Hepatocyte (in vitro differentiated cells): ENCODE results near the gene OR2H1. TPM values are rescaled to one million over a fixed set of nuclear protein-coding genes. Genes with fewer than 3 reads are reported as not detected.
"Not testable (repeated sequence)": the region's sequence is repeated elsewhere in the genome, so short reads cannot be mapped to it uniquely, and the experiment has no call there.

Experiments
- DNase-seq: peaks from one replicate; pipeline ENCODE4 v3.0.0-alpha.2; 2016; ENCODE audit warnings: low spot score
- H2AFZ ChIP-seq: fragments of 200-600 bp; sonication (generic); 2 replicates; pipeline ENCODE4 v1.6.0; 2016; ENCODE audit warnings: antibody characterized with exemption, mild to moderate bottlenecking
- H3K27ac ChIP-seq: fragments of 200-600 bp; sonication (generic); 2 replicates; pipeline ENCODE4 v1.5.1; 2016; ENCODE audit warnings: mild to moderate bottlenecking
- H3K27me3 ChIP-seq: fragments of 200-600 bp; sonication (generic); 2 replicates; pipeline ENCODE4 v1.6.1; 2016
- H3K36me3 ChIP-seq: fragments of 200-600 bp; sonication (generic); replicated peaks from 2 replicates; pipeline ENCODE4 v1.5.1; 2016; ENCODE audit warnings: low read depth; ENCODE audit not compliant: insufficient read depth
- H3K4me1 ChIP-seq: fragments of 200-600 bp; sonication (generic); 2 replicates; pipeline ENCODE4 v1.5.1; 2016; ENCODE audit warnings: mild to moderate bottlenecking, moderate library complexity; ENCODE audit not compliant: insufficient read depth
- H3K4me2 ChIP-seq: fragments of 200-600 bp; sonication (generic); 2 replicates; pipeline ENCODE4 v1.6.0; 2016
- H3K4me3 ChIP-seq: fragments of 200-600 bp; sonication (generic); 2 replicates; pipeline ENCODE4 v1.5.1; 2016; ENCODE audit warnings: mild to moderate bottlenecking
- H3K79me2 ChIP-seq: fragments of 200-600 bp; sonication (generic); 2 replicates; pipeline ENCODE4 v1.6.0; 2017; ENCODE audit warnings: mild to moderate bottlenecking
- H3K9me2 ChIP-seq: fragments of 200-600 bp; sonication (generic); replicated peaks from 2 replicates; pipeline ENCODE4 v1.6.0; 2017; ENCODE audit warnings: mild to moderate bottlenecking; ENCODE audit not compliant: insufficient read depth
- H3K9me3 ChIP-seq: fragments of 200-600 bp; sonication (generic); 2 replicates; pipeline ENCODE4 v1.5.1; 2016; ENCODE audit warnings: low read depth, mild to moderate bottlenecking
- H4K20me1 ChIP-seq: fragments of 200-600 bp; sonication (generic); 2 replicates; pipeline ENCODE4 v1.6.0; 2016; ENCODE audit warnings: mild to moderate bottlenecking; ENCODE audit not compliant: insufficient read depth, poor library complexity, severe bottlenecking
- EZH2 ChIP-seq: fragments of 200-600 bp; sonication (generic); IDR thresholded peaks from 2 replicates; pipeline ENCODE4 v1.6.1; 2016; ENCODE audit warnings: antibody characterized with exemption, mild to moderate bottlenecking, borderline replicate concordance
- EZH2phosphoT487 ChIP-seq: fragments of 200-600 bp; sonication (generic); IDR thresholded peaks from one replicate; pipeline ENCODE4 v1.6.1; 2018; ENCODE audit warnings: antibody characterized with exemption, mild to moderate bottlenecking, low read depth, moderate library complexity; ENCODE audit not compliant: unreplicated experiment, severe bottlenecking
- WGBS: methylation state at CpG from one replicate; pipeline ENCODE4 v1.1.6; 2016; ENCODE audit warnings: low lambda C conversion rate; ENCODE audit errors: missing lambda C conversion rate; 5-methylcytosine and 5-hydroxymethylcytosine counted together
- polyA plus RNA-seq: library from polyadenylated mRNA; unstranded; fragments of >200 nt; fragmentation: Nextera tagmentation; extraction: Ambion mirVana; gene quantifications from 2 replicates; pipeline ENCODE4 v1.2.1, GENCODE V29; 2016
- total RNA-seq: library from RNA; depleted of rRNA; stranded (reverse); fragments of >200 nt; gene quantifications from 2 replicates; pipeline ENCODE4 v1.2.3, GENCODE V29; 2014
- TF ChIP-seq, protein P1 (sequence below): fragments of 200-600 bp; sonication (generic); IDR thresholded peaks from 2 replicates; pipeline ENCODE4 v1.5.1; 2016; ENCODE audit warnings: antibody characterized with exemption, mild to moderate bottlenecking; ENCODE audit not compliant: poor library complexity

Gene OR2H1
- total and polyA plus RNA-seq, 2 experiments from 2014 or later, result not detected

DNA sequence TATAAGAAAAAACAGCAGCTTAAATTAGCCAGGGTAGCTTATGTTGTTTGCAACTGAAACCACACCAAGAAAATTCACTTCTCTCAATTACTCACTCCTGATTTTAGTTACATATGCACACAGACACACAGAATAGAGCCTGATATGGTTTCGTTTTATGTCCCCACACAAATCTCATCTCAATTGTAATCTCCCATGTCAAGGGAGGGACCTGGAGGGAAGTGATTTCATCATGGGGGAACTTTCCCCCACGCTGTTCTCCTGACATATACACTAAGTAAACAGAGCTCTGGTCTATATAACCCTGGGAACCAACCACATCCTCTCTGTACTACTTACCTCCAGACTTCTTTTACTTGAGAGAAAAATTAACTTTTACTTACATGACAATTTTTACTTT is 32.4 kb upstream of the OR2H1 start:
- Histone ChIP-seq H3K79me2 (no peaks in the 10 kb centered on the region), H3K9me2 (no peaks in the 10 kb centered on the region), H4K20me1 (no peaks in the 10 kb centered on the region), H3K27me3 (no peaks in the 10 kb centered on the region), H3K4me1 (no peaks in the 10 kb centered on the region), H3K36me3 (no peaks in the 10 kb centered on the region), H3K9me3 (no peaks in the 10 kb centered on the region), H2AFZ (no peak overlapping the region), H3K4me2 (no peak overlapping the region), H3K27ac (no peak overlapping the region), H3K4me3 (no peak overlapping the region)
- TF ChIP-seq EZH2 (no peak), EZH2phosphoT487 (no peak)
- TF ChIP-seq, protein P1, sequence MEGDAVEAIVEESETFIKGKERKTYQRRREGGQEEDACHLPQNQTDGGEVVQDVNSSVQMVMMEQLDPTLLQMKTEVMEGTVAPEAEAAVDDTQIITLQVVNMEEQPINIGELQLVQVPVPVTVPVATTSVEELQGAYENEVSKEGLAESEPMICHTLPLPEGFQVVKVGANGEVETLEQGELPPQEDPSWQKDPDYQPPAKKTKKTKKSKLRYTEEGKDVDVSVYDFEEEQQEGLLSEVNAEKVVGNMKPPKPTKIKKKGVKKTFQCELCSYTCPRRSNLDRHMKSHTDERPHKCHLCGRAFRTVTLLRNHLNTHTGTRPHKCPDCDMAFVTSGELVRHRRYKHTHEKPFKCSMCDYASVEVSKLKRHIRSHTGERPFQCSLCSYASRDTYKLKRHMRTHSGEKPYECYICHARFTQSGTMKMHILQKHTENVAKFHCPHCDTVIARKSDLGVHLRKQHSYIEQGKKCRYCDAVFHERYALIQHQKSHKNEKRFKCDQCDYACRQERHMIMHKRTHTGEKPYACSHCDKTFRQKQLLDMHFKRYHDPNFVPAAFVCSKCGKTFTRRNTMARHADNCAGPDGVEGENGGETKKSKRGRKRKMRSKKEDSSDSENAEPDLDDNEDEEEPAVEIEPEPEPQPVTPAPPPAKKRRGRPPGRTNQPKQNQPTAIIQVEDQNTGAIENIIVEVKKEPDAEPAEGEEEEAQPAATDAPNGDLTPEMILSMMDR, result no peak
- 59% methylated on average over 2 of the region's 2 CpGs for WGBS
- DNase-seq, result no peak

DNA sequence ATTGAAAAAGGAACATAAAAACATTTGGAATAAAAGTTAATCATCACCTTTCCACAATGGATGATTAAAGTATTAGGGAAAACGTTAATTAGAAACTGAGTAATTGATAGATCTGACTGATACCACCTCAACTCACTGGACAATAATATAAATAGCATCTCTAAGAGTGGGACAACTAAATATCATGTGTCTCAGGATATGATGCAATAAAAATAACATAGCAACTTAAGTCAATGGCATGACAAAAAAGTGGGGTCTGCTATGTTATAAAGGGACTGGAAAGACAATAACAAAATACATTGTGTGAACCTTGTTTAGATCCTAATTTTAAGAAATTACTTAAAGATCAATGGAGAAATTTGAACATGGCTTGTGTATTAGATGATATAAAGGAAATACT is 31.9 kb upstream of the OR2H1 start:
- 58% methylated on average over 1 of the region's 1 CpG for WGBS
- DNase-seq, result no peak
- no peaks in the 10 kb centered on the region for H4K20me1 ChIP-seq
- no peaks in the 10 kb centered on the region for H3K9me2 ChIP-seq
- no peak overlapping the region for H3K4me3 ChIP-seq
- H3K36me3 ChIP-seq, result no peaks in the 10 kb centered on the region
- no peaks in the 10 kb centered on the region for H3K27me3 ChIP-seq
- no peak overlapping the region for H3K27ac ChIP-seq
- no peaks in the 10 kb centered on the region for H3K4me1 ChIP-seq
- H3K9me3 ChIP-seq, result no peaks in the 10 kb centered on the region
- no peak overlapping the region for H2AFZ ChIP-seq
- H3K4me2 ChIP-seq, result no peak overlapping the region
- no peaks in the 10 kb centered on the region for H3K79me2 ChIP-seq
- TF ChIP-seq, protein P1, result no peak
- TF ChIP-seq EZH2phosphoT487 (no peak), EZH2 (no peak)

GRCh38 chr6:29426654-29427053 is 30.3 kb upstream of the OR2H1 start:
- WGBS, result 83% methylated on average over 3 of the region's 3 CpGs
- H3K4me1 ChIP-seq, result no peaks in the 10 kb centered on the region

DNA sequence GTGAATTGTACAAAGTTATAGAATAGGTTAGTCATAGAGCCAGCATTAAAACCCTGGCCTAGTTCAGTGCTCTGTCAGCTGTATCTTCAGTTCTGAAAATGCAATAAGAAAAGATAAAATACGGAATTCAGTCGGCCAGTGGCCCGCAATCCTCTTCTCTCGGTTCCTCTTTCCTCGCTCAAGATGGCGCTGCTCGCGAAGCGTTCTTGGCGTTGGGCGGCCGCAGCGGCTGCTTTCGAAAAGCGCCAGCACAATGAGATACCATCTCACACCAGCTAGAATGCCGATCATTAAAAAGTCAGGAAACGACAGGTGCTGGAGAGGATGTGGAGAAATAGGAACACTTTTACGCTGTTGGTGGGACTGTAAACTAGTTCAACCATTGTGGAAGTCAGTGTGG is 20.2 kb upstream of the OR2H1 start:
- not testable (repeated sequence) for H3K9me2 ChIP-seq, H3K4me3 ChIP-seq, H3K79me2 ChIP-seq, DNase-seq, H3K4me2 ChIP-seq, H3K36me3 ChIP-seq, H3K9me3 ChIP-seq, H3K27me3 ChIP-seq, H3K27ac ChIP-seq, H4K20me1 ChIP-seq, H2AFZ ChIP-seq, H3K4me1 ChIP-seq
- 77% methylated on average over 18 of the region's 18 CpGs for WGBS

More at GRCh38 chr6:29426654-29427053, 30.3 kb upstream of the OR2H1 start:
- no peak overlapping the region for H2AFZ ChIP-seq
- no peaks in the 10 kb centered on the region for H4K20me1 ChIP-seq
- TF ChIP-seq EZH2 (no peak), EZH2phosphoT487 (no peak)
- TF ChIP-seq, protein P1, result no peak
- H3K79me2 ChIP-seq, result no peaks in the 10 kb centered on the region
- no peak overlapping the region for H3K4me2 ChIP-seq
- H3K9me2 ChIP-seq, result no peaks in the 10 kb centered on the region
- no peak overlapping the region for H3K4me3 ChIP-seq
- peaks cover 8% of the 10 kb centered on the region for H3K27me3 ChIP-seq
- no peaks in the 10 kb centered on the region for H3K36me3 ChIP-seq
- H3K9me3 ChIP-seq, result no peaks in the 10 kb centered on the region
- no peak overlapping the region for H3K27ac ChIP-seq
- DNase-seq, result no peak
